Dedifferentiated amniotic fluid mesenchymal stem cell (primary cell): Measurements from ENCODE around the gene SUV39H2.
A peak's percentile ranks its signal among the peaks of the same experiment; 100 is the strongest.
"Not testable (repeated sequence)": the region's sequence is repeated elsewhere in the genome, so short reads cannot be mapped to it uniquely, and the experiment has no call there.

Experiments
- DNase-seq: peaks from one replicate; pipeline ENCODE4 v3.0.0-alpha.2; 2016; ENCODE audit errors: extremely low spot score

Gene SUV39H2, protein sequence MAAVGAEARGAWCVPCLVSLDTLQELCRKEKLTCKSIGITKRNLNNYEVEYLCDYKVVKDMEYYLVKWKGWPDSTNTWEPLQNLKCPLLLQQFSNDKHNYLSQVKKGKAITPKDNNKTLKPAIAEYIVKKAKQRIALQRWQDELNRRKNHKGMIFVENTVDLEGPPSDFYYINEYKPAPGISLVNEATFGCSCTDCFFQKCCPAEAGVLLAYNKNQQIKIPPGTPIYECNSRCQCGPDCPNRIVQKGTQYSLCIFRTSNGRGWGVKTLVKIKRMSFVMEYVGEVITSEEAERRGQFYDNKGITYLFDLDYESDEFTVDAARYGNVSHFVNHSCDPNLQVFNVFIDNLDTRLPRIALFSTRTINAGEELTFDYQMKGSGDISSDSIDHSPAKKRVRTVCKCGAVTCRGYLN

DNA sequence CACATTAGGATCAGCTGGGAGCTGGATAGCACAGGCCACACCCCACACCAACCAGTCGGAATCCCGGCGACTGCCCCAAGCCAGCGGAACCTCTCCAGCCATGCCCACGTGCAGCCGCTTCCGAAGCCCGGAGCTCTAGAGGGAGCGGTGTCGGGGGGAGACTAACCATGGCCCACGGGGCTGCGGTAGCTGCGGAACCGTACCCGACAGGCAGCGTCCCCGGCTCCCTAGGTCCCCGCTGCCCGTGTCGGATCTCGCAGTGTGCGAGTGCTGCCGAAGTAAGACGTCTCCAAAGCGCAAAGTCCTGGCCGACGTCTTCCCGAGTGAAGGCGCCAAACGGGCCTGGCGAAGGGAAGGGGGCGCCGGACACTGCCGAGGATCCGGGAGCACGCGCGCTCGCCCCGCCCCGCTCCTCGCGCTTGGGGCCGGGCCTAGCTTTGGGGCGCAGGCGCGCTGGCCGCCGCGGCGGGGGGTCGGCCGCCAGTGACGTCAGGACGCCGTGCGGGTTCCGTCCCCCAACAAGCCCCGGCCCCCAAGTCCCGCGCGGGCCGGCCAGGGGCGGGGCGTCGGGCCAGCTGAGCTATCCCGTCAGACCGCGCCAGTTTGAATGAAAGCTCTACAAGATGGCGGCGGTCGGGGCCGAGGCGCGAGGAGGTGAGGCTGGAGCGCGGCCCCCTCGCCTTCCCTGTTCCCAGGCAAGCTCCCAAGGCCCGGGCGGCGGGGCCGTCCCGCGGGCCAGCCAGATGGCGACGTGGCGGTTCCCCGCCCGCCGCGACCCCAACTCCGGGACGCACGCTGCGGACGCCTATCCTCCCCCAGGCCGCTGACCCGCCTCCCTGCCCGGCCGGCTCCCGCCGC is at the start of gene SUV39H2:
TSS of gene SUV39H2 (plus strand) at position 601 of the 858 bp plus-strand sequence. CDS start at position 624, 23 bp downstream.
- DNase-seq = peak; percentile 94

DNA sequence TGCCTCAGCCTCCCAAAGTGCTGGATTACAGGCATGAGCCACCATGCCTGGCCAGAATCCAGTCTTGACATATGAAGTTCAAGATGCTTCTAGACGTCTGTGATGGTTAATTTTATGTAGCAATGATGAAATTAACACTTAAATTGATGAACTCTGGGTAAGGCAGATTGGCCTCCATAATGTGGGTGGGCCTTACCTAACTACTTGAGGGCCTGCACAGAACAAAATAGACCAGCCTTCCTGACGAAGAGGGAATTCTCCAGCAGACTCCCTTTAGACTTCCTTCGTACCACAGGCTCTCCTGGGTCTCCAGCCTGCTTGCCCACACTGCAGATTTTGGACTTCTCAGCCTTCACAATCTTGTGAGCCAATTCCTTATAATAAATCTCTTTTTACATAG is 45.6 kb upstream of the SUV39H2 start:
- DNase-seq = no peak

DNA sequence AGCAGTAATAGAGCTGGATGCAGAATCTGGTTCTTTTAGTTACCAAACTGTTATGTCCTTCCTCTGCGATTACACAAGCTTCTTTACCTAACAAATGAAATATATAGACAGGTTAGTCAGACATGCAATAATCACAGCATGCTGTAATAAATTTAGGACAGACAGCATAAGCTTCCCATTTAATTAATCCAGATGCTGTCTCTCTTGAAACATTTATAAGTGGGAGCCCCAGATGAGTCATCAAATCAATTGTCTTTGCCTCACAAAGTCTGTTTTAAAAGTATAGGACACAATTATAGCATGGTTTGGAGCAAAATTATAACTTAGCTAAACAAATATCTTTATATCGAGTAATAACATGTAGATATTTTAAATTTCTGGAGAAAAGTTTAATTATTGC is 42.5 kb upstream of the SUV39H2 start:
- no peak for DNase-seq

DNA sequence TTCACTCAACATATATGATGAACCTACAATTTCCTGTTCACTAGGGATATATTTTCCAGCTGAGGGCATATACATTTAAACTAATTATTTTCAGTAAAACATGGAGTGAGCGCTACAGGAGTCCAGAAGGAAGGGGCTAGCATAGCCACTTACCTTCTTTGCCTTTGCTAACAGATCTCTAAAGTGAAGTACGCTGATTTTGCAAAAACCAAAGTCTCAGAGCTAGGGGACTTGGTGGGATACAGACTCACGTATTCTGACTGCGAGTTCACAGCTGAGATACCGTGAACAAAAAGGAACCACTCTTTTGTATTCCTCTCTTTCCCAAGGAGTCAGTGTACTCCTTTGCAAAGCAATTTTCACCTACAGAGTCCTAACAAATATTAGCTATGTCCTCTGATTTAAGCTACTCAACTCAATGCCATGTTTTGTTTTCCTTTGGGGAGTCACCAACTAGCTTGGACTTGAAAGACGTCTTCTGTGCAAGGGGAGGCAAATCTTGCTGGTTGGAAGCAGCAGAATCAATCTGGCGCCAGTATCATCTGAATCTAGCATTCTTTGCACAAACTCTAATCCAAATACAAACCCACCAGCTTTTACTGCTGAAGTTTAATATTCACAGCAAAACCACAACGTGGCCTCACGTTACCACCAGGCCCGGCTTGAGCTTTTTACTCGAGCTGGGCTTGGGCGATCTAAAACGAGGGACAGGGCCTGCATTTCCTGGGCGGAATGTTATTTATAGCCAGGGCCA is 41.5 kb upstream of the SUV39H2 start:
- no peak for DNase-seq

DNA sequence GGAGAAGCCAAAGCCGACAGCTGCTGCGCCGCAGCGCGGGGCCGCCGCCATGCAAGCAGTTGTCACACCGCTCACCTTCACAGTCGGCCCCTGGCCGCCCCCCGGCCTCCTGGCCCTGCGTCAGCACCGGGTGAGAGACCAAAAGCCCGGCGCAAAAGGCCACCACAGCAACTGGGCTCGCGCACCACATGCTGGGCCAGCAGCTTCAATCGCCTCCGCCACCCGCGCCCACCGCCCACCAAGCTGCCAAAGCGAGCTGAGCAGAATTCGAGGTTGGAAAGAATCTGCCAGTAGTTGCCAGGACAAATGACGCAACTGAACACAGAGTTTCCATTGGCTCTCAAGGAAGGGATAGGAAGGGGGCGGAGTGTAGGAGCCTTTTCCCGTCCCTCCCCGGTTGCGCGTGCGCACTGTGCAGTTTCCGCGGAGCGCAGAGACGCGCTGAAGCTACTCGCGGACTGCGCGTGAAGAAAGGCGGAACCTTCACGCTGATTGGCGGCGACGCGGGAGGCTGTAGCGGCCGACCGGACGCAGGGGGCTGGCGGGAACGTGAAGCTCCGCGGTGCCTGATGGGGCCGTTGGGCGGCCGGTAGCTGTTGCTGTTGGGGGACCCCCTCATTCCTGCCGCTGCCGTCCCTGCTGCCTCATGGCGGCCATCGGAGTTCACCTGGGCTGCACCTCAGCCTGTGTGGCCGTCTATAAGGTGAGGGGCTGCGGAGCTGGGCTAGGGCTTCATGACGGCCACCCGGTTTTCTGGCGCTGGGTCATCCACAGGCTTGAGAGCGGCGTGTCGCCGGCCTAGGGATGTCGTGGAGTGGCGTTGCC is 40.7 kb upstream of the SUV39H2 start, which contains the start of the genes CDNF, HSPA14 and MSANTD7:
TSS of gene CDNF (minus strand) at position 281 of the 825 bp plus-strand sequence. CDS start at position 190, 91 bp downstream.
TSS of gene HSPA14 (plus strand) at position 550 of the 825 bp plus-strand sequence. CDS start at position 647, 97 bp downstream.
TSS of gene MSANTD7 (plus strand) at position 550 of the 825 bp plus-strand sequence. CDS start 3,979 bp downstream, outside the sequence.
- DNase-seq = peak; percentile 99

DNA sequence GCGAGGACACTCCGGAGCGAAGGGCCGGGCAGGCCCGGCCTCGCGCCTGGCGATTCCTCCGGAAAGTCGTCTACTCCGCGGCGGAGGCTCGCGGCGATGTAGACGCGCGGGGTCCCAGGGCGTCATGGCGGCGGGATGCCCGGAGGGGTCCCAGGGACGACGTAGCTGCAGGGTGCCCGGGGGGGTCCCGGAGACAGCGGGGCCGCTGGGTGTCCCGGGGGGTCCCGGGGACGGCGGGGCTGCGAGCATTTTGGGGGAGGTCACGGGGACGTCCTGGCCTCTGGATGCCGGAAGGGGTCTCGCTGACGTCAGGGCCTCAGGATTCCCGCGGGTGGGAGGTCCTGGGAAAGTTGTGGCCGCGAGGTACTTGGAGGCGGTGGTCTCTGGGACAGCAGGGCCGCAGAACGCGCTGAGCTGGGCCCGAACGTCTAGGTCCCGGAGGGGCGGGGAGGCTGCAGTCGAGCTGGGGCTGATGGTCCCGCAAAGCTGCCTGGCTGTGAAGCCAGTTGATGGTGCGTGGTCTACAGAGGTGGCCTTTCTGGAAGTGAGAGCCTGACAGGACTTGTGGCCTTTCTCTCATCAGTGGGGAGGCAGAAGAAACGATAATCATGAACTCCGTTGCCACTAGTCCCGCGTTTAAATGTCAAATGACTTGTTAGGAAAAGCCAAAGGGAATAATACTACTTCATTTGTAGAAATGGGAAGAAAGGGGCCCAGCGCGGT is 39.9 kb upstream of the SUV39H2 start:
- no peak for DNase-seq

DNA sequence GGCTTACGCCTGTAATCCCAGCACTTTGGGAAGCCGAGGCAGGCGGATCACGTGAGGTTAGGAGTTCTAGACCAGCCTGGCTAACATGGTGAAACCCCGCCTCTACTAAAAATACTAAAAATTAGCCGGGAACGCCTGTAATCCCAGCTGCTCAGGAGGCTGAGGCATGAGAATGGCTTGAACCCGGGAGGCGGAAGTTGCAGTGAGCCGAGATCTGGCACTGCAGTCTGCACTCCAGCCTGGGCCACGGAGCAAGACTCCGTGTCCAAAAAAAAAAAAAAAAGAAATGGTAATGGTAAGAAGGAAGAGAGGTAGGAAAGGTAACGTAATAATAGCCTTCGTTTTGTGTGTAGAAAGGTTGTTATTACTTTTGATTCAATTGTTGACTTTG is 39.4 kb upstream of the SUV39H2 start:
- no peak for DNase-seq

DNA sequence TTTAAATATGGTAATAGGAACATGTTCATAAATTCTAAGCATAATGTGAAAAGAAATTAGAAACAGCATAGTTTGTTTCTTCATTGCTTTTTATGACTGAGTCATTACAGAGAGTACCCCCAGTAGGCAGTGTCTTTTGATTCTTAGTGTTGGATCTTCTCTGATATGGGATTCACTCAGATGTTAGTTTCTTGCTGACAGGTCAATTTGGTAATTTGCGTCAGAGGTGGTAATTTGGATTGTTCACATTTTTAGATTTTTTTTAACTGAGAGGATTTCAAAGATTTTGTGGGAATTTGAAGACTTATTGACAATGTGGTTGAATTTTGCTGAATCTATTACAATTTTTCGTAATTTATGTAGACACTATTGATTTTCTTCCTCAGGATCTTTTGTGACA is 38.5 kb upstream of the SUV39H2 start:
- DNase-seq = no peak

DNA sequence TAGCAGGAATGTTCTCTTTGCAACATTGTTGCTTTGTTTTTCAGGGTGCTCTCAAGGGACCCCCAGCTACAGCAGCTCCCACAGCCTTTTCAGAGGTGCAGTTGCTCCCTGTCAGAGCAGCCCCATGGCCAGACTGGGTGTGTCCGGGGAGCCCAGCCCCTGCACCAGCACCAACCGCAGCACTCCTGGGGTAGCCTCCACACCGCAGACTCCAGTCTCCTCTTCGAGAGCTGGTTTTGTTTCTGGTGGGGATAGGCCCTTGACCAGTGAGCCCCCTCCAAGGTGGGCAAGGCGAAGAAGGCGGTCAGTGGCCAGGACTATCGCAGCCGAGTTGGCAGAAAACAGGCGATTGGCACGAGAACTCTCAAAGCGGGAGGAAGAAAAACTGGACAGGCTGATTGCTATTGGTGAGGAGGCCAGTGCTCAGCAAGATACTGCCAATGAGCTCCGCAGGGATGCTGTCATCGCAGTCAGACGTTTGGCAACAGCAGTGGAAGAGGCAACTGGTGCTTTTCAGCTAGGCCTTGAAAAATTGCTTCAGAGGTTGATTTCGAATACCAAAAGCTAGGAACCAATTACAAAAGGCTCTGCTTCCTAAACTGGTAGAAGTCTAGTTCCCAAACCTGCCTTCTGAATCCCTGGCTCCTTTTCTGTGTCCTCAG is 35.2 kb upstream of the SUV39H2 start:
- no peak for DNase-seq

DNA sequence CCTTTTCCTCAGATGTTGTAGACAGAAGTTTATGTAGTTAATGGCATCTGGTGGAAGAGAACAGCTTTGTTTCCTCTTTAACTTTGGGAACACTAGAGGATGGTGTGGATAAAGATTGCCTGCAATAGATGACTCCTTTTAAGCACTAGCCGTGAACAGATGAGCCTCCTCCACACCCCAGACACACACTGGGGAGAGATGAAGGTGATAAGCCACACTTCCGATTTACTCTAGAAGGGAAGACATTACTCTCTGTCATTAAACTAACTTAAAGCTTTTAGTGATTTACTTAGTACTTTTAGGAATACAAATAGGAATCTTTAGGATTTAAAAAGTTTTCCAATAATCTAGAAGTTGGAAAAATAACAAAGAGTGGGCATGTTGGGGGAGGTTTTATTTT is 33.7 kb upstream of the SUV39H2 start:
- DNase-seq = no peak

DNA sequence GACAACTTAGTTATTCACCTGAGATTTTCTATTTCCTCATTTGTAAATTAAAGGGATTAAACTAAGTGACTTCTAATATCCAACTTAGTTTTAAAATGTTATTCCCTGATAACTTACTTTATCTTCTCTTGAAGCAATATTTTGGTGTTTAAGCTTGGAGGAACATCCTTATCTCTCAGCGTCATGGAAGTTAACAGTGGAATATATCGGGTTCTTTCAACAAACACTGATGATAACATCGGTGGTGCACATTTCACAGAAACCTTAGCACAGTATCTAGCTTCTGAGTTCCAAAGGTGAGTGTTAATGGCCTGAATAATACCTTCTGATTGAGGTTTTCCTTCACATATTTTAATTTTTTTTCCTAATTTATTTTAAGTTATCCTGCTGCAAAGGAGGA is 26.4 kb upstream of the SUV39H2 start:
- DNase-seq = no peak

DNA sequence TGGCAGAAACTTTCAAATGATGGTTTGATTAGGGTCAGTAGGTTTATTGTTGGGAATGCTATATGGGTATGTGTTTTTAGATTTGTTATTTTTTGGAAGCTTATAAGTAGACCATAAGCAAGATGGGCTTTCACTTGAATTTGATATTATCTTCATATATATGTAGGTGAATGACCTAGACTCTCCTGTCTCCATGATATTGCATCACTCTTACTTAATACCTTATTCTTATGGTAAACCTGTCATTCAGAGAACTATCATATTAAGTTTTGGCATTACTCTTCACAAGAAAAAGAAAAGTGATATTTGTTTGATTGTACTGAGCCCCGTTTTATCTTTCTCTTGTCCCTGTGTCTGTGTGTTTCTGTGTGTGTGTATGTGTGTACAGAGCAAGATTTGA is 23.2 kb upstream of the SUV39H2 start:
- no peak for DNase-seq

DNA sequence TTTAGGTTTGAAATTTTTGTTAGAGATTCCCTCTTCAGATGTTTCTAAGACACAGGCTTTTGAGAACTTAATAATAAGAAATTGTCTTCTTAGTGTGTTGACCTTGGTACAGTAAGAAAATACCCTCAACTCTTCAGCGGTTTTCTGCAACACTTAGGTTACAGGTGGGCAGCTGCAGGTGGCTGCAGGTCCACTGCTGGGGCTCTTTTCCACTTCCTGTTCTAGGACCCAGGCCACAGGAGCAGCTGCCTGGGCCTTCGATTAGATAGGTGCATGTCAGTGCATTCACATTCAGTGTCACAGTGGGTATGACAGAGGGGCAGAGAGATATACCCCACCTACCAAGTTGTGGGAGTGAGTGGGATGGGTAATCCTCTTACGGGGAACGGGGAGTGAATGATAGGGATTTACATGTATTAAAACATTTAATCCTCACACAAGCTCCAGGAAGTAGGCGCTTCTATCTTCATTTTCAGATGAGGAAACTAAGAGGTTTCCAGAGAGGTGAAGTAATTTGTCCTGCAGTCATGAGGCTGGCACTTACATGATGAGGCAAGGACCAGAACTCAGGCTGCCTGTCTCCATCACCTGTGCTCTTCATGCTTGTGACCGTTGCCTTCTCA is 20.2 kb upstream of the SUV39H2 start:
- no peak for DNase-seq

DNA sequence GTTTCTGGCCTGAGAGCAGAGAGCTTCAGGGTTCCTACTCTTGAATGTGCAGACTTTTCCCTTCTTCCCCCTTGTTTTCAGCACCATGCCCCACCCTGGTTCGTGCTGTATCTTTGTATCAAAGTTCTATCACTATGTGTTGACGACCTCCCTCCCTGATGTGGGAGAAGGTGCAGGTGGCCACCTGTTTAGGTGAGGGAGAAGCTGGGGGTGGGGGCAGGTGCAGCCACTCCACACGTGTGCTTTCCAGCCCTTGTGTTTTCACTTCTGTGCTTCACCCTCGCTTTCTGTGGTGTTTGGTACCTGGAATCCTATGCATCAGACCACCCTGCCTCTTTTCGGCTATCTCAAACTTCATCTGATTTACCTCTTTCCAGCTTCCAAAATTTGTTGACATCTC is 19.6 kb upstream of the SUV39H2 start:
- DNase-seq = no peak

DNA sequence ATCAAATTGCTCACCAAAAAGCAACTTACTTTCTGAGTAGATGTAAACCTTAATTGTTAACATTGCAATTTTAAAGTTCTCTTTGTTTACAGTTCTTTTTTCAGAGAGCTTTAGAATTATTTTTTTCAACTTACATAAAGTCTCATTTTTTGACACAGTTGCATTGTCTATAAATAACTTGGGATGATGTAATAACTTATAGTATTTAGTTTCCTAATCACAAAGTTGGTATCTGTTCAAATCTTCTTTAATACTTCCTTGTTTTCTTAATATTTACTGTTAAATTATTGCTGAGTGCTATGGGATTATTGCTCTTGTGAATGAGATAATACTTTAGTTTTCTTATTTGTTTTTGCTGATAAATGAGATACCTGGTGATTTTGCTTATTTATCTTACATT is 18.9 kb upstream of the SUV39H2 start:
- no peak for DNase-seq

DNA sequence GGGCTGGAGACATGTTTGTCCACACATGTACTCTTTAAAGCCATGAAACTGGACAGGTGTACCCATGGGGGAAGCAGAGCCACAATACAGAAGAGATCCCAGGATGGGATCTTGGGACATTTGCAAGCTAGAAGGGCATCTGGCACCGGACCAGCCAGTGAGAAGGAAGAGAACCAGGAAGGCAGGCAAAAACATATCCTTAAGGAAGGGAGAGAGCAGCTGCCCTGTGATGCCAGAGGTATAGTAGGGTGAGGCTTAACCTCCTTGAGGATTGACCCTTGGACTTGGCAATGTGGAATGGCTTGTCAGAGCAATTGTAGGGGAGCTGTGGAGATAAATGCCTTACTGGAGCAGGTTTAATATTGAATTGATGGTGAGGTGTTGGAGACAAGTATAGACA is 17.9 kb upstream of the SUV39H2 start:
- DNase-seq = no peak

DNA sequence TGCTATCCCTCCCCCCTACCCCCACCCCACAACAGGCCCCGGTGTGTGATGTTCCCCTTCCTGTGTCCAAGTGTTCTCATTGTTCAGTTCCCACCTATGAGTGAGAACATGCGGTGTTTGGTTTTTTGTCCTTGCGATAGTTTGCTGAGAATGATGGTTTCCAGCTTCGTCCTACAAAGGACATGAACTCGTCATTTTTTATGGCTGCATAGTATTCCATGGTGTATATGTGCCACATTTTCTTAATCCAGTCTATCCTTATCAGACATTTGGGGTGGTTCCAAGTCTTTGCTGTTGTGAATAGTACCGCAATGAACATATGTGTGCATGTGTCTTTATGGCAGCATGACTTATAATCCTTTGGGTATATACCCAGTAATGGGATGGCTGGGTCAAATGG is 14.2 kb upstream of the SUV39H2 start:
- DNase-seq = not testable (repeated sequence)

DNA sequence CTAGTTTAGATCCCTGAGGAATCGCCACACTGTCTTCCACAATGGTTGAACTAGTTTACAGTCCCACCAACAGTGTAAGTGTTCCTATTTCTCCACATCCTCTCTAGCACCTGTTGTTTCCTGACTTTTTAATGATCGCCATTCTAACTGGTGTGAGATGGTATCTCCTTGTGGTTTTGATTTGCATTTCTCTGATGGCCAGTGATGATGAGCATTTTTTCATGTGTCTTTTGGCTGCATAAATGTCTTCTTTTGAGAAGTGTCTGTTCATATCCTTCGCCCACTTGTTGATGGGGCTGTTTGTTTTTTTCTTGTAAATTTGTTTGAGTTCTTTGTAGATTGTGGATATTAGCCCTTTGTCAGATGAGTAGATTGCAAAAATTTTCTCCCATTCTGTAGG is 13.8 kb upstream of the SUV39H2 start:
- not testable (repeated sequence) for DNase-seq

DNA sequence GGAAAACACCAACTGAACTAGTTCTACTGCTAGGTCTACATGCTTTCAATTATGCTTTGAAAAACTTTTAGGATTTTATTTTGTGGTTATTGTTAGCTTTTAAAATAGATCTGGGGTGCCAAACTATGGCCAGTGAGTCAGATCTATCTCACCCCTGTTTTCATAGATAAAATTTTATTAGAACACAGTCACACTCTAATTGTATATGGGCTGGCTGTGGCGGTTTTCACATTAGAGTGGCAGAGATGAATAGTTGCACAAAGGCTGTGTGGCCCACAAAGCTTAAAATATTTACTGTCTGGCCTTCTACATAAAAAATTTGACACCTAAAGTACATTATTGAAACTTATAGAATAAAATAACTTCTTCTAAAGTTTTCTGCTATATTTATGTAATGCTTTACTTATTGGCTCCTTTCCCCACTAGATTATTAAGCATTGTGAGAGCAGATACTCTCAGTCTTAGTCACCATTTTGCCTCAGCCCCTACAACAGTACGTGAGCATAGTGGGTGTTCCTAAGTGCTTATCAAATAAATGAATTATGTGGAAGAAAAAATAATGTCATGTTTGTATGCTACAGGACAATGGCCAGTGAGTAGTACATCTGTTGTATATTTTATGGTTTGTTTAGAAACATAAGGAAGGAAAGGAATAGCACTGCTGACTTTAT is 5.4 kb upstream of the SUV39H2 start:
- no peak for DNase-seq
